Fibroblast of the aortic adventitia (primary cell): Measurements from ENCODE around the gene SNX12. TPM values are rescaled to one million over a fixed set of nuclear protein-coding genes. Genes with fewer than 3 reads are reported as not detected.

Source experiments
- DNase-seq: peaks from one replicate; pipeline ENCODE4 v3.0.0-alpha.2; 2010; ENCODE audit warnings: low read depth
- H3K4me3 ChIP-seq: 2 replicates; pipeline ENCODE4 v1.5.1; 2011; ENCODE audit warnings: low read depth, mild to moderate bottlenecking, control low read depth, low read length, moderate library complexity
- total RNA-seq: library from RNA; depleted of rRNA; stranded (reverse); fragments of >200 nt; gene quantifications from 2 replicates; pipeline ENCODE4 v1.2.3, GENCODE V29; 2012; ENCODE audit warnings: low replicate concordance
- TF ChIP-seq, protein P1 (sequence below): IDR thresholded peaks from 2 replicates; pipeline ENCODE4 v1.5.1; 2011; ENCODE audit warnings: mild to moderate bottlenecking, low read length, control low read depth, inconsistent platforms; ENCODE audit not compliant: insufficient read depth

The SNX12 gene
- total RNA-seq, 1 donor = 61.7 TPM

DNA sequence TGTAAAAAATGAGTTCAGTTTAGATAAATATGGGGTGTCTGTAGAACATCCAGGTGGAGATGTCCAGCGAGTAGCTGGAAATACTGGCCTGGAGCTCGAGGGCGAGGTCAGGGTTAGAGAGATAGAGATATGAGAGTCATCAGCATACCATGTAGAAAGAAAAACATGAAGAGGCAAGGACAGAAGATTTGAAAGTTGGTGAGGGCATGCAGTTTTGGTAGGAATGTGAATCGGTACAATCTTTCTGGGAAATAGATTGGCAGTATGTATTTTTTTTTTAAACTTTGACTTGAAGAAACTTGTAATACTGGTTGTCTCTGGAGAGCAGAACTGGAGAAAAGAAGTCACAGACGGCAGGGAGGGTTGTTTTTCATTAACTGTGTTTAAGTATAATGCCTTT is 2.4 kb upstream of the SNX12 start:
- no peak overlapping the region for H3K4me3 ChIP-seq
- no peak for DNase-seq
- TF ChIP-seq, protein P1, sequence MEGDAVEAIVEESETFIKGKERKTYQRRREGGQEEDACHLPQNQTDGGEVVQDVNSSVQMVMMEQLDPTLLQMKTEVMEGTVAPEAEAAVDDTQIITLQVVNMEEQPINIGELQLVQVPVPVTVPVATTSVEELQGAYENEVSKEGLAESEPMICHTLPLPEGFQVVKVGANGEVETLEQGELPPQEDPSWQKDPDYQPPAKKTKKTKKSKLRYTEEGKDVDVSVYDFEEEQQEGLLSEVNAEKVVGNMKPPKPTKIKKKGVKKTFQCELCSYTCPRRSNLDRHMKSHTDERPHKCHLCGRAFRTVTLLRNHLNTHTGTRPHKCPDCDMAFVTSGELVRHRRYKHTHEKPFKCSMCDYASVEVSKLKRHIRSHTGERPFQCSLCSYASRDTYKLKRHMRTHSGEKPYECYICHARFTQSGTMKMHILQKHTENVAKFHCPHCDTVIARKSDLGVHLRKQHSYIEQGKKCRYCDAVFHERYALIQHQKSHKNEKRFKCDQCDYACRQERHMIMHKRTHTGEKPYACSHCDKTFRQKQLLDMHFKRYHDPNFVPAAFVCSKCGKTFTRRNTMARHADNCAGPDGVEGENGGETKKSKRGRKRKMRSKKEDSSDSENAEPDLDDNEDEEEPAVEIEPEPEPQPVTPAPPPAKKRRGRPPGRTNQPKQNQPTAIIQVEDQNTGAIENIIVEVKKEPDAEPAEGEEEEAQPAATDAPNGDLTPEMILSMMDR = no peak

DNA sequence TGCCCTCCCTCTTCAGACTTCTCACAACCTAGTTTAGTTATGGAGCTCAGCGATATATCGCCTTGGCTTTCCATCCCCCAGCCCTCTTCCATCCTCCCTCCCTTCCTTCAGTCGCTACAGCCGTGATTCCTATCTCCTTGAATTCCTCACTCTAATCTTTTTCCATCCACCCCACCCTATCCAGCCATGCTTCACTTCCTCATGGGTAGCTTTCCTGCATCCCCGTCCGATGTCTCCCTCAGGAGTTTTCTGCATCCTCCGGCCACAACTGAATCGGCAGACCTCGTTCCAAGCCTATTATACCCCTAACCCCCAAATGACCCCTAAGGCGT is 456 bp downstream of the SNX12 start:
- H3K4me3 ChIP-seq = peak overlapping the region; percentile 73
- TF ChIP-seq, protein P1 = no peak
- DNase-seq = no peak

DNA sequence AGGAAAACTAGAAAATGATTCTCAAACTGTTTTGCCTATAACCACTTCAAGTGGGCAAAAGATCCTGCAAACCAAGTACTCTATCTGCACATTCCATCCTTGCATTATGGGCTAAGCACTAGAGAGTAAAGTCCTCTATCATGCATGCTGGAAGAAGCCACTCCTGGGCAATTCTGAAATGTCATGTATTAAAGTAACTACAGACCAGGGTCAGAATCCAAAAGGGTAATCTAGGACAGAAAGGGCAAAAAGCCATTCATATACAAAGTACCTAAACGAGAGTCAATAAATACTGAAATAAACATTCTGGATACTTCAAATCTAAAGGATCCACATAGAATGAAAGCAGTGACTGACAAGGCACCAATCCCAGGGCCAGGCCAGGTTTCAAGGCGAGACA is 1.0 kb downstream of the SNX12 start:
- TF ChIP-seq, protein P1 = no peak
- no peak for DNase-seq

DNA sequence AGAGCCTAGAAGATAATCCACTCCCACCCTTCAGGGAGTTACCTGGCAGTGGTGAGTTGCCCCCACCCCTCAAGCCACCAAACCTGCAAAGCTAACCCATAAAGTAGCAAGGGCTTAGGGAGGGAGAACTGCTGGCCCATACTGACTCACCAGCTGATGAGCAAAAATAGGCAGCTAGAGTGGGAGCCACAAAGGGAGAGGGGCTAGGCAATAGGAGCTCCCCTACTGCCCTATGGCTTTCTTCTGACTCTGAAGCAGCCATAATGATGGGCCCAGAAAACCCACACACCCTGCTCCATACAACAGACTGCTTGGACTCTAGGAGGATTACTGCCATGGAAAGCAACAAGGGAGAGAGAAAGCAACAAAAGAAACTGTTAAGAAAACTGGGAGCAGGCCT is 8.0 kb downstream of the SNX12 start:
- H3K4me3 ChIP-seq = no peak overlapping the region
- TF ChIP-seq, protein P1 = no peak
- no peak for DNase-seq

More for the DNA sequence above, 1.0 kb downstream of the SNX12 start:
- H3K4me3 ChIP-seq = peak overlapping the region; percentile 73

DNA sequence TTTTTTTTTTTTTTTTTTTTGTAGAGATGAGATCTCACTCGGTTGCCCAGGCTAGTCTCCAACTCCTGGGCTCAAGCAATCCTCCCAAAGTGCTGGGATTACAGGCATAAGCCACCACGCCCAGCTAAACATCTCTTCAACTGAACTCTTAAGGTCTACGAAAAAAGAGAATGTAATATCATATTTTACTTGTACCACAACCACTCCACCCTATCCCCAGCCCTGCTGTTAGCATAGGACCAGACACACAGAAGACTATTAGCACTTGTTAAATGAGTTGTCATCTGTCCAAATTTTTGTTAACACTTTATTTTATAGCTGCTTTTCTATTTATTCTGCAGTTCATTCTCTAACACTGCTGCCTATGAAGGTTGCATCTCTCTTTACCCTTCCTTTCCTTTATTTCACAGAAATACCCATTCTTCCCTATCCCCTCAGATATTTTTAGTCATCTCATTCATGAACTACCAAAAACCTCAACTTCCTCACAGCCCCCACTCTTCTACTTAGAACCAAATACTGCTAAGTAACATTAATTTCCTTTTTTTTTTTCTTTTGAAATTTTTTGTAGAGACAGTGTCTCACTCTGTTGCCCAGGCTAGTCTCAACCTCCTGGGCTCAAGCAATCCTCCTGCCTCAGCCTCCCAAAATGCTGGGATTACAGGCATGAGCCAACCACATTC is 10.1 kb downstream of the SNX12 start:
- TF ChIP-seq, protein P1 = no peak
- no peak overlapping the region for H3K4me3 ChIP-seq
- no peak for DNase-seq

DNA sequence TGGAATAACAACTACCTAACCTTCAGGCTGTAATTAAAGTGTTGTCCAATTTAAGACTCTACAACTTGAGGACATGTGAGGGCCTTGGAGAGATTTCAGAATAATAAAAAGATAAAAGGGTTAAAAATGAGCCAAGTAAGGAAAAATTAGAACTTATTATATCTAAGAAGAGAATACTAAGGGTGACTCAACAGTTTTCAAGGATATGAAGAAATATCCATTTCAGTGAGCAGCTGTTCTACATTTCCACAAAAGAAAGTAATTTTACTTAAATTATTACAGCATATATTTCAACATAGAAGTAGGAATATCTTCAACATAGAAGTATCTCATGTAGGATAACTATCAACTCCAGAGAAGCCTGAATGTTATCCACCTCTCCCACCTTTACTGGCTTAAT is 11.3 kb downstream of the SNX12 start:
- peak; percentile 74 for DNase-seq
- H3K4me3 ChIP-seq = no peak overlapping the region
- TF ChIP-seq, protein P1 = no peak

DNA sequence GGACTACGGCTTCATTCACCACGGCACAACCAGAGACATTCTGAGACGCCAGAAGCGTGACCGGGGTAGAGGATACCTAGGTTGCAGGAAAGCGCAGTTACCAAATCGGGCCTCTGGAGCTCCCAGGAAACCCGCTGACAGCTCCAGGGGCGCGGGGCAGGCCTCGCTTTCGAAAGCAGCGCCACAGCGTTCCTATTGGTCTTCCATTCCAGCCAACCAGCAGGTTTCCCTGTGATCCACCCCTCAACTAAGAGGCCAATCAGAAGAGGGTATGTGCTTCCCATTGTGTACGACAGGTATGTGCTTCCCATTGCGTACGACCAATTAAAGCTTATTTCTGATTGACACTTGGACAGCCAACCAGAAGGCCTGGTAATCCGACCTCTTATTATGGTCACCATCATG is 14.9 kb downstream of the SNX12 start:
- no peak for DNase-seq
- H3K4me3 ChIP-seq = no peak overlapping the region

More for the DNA sequence above, 14.9 kb downstream of the SNX12 start:
- TF ChIP-seq, protein P1 = no peak
